ENCODE data around the gene ADARB2. TPM values are rescaled to one million over a fixed set of nuclear protein-coding genes. Genes with fewer than 3 reads are reported as not detected.
"Not testable (repeated sequence)": the region's sequence is repeated elsewhere in the genome, so short reads cannot be mapped to it uniquely, and the experiment has no call there.

The ADARB2 gene
- total RNA-seq, 2 experiments from 2014 or later = 0.63 to 0.99 TPM

DNA sequence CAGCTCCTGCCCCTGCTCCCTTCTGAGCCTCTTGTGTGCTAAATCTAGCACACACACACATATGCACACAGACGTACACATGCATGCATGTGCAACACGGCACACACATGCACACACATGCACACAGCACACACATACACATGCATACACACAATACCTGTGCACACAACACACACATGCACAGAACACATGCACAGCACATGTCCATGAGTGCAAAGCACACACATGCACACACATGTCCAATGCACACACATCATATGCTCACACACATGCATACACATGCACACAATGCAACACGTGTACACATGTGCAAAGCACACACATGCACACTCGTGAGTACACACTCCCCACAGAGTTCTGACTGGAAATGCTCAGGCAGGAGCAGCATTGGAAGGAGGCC is 566.1 kb downstream of the ADARB2 start:
- Mint-ChIP-seq H3K36me3 (ENCODE audit: low read depth) (no peaks in the 10 kb centered on the region), H3K4me3 (no peak overlapping the region), H3K4me1 (ENCODE audit: low read depth) (peaks cover 5% of the 10 kb centered on the region), H3K27me3 (ENCODE audit: low read depth) (peaks cover 1% of the 10 kb centered on the region), H3K9me3 (ENCODE audit: insufficient read depth) (no peaks in the 10 kb centered on the region), H3K27ac (no peak overlapping the region)
- DNase-seq (no peak), ATAC-seq (no peak)
- ChIA-PET POLR2A (no interaction called here), CTCF (no interaction called here)

DNA sequence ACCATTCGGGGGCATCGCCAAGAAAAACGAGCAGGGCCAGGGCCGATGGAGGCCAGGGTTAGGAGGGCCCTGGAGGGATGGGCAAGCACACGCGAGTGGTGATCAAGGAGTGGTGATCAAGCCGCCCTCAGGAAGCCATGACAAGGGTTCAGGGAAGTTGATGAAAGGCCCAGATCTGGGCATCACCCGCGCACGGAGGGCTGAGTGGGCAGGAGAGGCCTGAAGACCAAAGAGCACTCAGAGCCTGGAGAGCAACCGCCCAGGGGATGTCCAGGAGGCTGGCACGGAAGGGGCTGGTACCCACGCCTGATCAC is 566.5 kb downstream of the ADARB2 start:
- CTCF ChIA-PET = no interaction called here
- Mint-ChIP-seq H3K27ac (no peak overlapping the region), H3K4me3 (no peak overlapping the region), H3K27me3 (ENCODE audit: low read depth) (peaks cover 1% of the 10 kb centered on the region), H3K4me1 (ENCODE audit: low read depth) (peaks cover 5% of the 10 kb centered on the region), H3K9me3 (ENCODE audit: insufficient read depth) (no peaks in the 10 kb centered on the region), H3K36me3 (ENCODE audit: low read depth) (no peaks in the 10 kb centered on the region)
- POLR2A ChIA-PET = no interaction called here
- ATAC-seq (no peak), DNase-seq (no peak)

DNA sequence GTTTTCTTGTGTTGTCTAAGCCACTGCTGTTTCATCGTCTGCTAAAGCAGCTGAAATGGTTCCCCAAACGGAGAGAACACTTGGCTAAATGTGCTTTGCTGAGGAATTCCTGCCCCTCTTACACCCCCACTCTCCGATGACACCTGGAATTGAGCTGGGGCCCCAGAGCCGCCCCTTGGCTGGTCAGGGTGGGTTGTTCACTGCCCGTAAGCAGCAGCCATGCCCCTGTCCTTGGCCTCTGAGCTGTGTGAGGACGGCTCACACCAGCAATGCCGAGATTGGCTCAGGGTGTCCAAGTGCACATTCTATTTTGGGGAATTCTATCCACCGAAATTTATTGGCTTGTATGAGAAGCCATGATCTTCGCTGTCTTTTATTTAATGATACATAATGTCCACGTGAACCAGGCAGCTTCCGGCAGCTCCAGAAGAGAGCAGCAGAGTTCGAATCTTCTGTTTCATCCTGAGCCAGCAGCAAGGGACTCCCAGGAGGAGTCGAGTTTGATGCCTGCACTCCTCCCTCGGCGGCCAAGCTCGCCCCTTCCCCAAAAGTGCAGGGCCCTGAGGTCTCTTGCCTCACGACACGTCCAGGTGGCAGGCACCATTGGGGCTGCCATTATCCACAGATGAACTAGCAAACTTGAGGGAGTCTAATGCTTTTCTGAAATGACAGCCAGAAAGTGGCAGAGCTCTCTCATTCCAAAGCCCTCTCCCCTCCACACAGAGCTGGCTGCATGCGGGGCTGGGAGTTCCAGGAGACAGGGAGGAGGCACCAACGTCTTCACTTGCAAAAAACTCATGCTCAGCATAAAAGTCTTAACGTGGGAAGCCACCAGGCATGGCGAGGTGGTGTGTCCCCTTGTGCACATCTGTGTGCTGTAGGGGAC is 567.1 kb downstream of the ADARB2 start:
- Mint-ChIP-seq H3K36me3 (ENCODE audit: low read depth) (no peaks in the 10 kb centered on the region), H3K4me1 (ENCODE audit: low read depth) (peaks cover 5% of the 10 kb centered on the region), H3K27me3 (ENCODE audit: low read depth) (peaks cover 1% of the 10 kb centered on the region), H3K27ac (no peak overlapping the region), H3K9me3 (ENCODE audit: insufficient read depth) (no peaks in the 10 kb centered on the region), H3K4me3 (no peak overlapping the region)
- ChIA-PET POLR2A (no interaction called here), CTCF (no interaction called here)
- DNase-seq (no peak), ATAC-seq (no peak)

DNA sequence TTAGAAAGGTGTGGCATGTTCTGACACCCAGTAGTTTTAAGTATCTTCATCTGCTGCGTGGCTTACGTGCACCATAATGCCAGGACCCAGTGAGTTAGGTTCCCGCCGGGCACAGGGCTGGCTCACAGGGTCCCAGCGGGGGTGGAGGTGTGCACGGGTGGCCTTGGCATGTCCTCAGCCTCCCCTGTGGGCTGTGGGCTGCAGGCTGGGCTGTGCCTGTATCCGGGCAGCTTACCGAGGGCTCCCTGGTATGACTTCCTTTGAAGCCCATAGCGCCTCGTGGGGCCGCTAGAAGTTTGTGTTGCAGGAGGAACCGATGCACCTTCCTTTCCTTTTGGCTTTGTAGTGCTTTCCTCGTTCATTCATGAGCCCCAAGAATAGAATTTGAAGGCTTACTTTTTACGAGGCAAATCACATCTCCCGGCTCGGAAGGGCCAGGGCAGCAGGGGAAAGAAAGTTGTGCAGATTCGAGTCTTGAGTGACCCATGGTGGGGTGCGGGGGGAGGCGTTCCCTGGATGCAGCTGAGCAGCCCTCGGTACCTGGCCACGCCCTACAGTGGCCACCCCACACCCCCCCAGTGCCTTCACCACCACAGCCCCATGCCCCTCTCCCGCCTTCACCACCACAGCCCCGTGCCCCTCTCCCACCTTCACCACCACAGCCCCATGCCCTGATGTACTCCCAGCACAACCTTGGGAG is 568.0 kb downstream of the ADARB2 start:
- no peak for ATAC-seq
- POLR2A ChIA-PET = no interaction called here
- no peaks in the 10 kb centered on the region for H3K9me3 Mint-ChIP-seq (ENCODE audit: insufficient read depth)
- CTCF ChIA-PET = no interaction called here
- no peak for DNase-seq
- peaks cover 5% of the 10 kb centered on the region for H3K4me1 Mint-ChIP-seq (ENCODE audit: low read depth)
- H3K27ac Mint-ChIP-seq = no peak overlapping the region
- H3K4me3 Mint-ChIP-seq = no peak overlapping the region
- H3K27me3 Mint-ChIP-seq (ENCODE audit: low read depth) = peaks cover 3% of the 10 kb centered on the region
- H3K36me3 Mint-ChIP-seq (ENCODE audit: low read depth) = no peaks in the 10 kb centered on the region

DNA sequence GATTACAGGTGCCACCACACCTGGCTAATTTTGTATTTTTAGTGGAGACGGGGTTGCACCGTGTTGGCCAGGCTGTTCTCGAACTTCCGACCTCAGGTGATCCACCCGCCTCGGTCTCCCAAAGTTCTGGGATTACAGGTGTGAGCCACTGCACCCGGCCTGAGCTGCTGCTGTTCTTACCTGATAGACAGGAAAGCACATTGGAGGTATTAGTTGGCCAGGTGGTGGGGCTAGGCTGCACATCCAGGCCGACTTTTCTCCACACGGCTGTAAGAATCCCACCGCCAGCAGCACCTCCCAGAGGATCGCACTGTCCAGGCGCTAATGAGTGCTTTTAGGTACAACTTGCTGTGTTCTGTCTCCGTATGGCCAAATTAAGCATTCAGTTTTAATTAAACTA is 568.6 kb downstream of the ADARB2 start:
- H3K27me3 Mint-ChIP-seq (ENCODE audit: low read depth) = peaks cover 3% of the 10 kb centered on the region
- no peaks in the 10 kb centered on the region for H3K36me3 Mint-ChIP-seq (ENCODE audit: low read depth)
- H3K27ac Mint-ChIP-seq = no peak overlapping the region
- peaks cover 2% of the 10 kb centered on the region for H3K4me1 Mint-ChIP-seq (ENCODE audit: low read depth)
- H3K9me3 Mint-ChIP-seq (ENCODE audit: insufficient read depth) = no peaks in the 10 kb centered on the region
- ATAC-seq (no peak), DNase-seq (no peak)
- POLR2A ChIA-PET = no interaction called here
- CTCF ChIA-PET = no interaction called here
- H3K4me3 Mint-ChIP-seq = no peak overlapping the region

DNA sequence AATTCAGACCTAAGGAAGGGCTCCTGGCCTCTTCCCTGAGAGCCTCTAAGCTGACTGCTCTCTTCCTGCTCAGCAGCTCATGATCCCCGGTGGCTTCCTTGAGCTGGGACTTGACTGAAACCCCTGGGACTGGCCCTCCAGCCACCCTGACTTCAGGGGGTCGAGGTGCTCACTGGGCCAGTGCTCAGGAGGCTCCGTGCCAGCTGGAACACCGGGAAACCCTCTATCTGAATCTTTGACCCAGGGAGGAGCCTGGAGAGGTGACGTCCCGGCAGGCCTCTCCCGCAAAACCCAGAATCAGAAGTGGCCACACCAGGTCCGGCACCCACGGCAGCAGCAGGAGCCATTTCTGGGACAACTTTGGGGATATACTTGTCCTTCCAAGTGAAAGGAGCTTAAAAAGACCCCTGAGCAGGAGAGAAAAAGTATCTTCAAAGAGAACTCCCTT is 570.5 kb downstream of the ADARB2 start:
- Mint-ChIP-seq H3K27me3 (ENCODE audit: low read depth) (peaks cover 6% of the 10 kb centered on the region), H3K36me3 (ENCODE audit: low read depth) (no peaks in the 10 kb centered on the region), H3K4me3 (no peak overlapping the region), H3K4me1 (ENCODE audit: low read depth) (no peaks in the 10 kb centered on the region), H3K27ac (no peak overlapping the region), H3K9me3 (ENCODE audit: insufficient read depth) (no peaks in the 10 kb centered on the region)
- CTCF ChIA-PET = no interaction called here
- POLR2A ChIA-PET = no interaction called here
- ATAC-seq (no peak), DNase-seq (no peak)

DNA sequence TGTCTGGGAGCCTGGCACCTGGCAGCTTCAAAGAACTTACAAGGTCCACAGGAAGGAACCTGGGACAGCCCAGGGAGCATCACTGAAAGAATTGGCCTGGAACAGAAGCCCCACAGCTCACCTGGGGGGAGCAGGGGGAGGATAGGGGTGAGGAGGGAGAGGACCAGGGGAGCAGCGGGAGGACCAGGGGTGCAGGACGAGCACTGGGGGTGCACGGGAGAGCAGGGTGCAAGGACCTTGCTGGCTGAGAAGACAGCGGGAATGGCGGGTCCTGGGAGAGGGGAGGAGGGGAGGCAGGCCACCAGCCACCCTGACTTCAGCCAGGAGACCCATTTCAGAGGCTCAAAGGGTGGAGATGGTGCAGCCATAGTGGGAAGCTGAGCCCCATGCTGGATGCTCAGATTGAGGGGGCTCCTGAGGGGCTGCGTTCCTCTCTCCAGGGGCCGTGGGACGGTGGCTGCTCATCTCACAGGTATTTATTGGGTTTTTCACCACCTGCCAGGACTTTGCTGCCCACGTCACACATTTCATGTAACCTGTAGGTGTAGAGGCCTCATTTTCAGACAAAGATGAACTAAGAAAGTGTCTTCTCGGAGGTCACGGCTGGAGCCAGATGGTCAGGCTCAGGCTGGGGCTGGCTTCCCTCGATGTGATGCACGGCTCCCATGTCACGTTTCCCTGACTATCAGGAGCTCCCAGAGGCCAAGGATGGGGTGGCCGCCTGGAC is 571.1 kb downstream of the ADARB2 start:
- ChIA-PET CTCF (no interaction called here), POLR2A (no interaction called here)
- DNase-seq (no peak), ATAC-seq (no peak)
- Mint-ChIP-seq H3K9me3 (ENCODE audit: insufficient read depth) (no peaks in the 10 kb centered on the region), H3K27me3 (ENCODE audit: low read depth) (peaks cover 7% of the 10 kb centered on the region), H3K27ac (no peak overlapping the region), H3K36me3 (ENCODE audit: low read depth) (no peaks in the 10 kb centered on the region), H3K4me1 (ENCODE audit: low read depth) (no peaks in the 10 kb centered on the region), H3K4me3 (no peak overlapping the region)

DNA sequence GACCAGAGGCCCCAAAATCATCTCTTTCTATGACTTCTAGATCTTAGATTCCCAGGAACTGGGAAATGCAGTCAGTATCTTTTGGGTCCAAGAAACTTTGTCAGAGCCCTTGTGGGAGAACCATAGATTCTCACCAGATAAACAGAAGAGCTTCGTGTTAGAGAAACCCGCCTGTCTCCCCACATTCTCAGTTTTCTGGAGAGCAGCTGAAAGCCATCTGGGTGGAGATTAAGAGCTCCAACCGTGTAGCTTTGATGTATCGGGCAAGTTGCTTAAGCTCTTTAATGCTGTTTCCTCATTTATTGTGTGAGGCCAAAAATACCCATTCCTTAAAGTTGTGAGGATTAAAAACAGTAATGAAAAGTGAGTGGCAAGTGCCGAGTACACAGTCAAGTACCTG is 573.5 kb downstream of the ADARB2 start:
- Mint-ChIP-seq H3K9me3 (ENCODE audit: insufficient read depth) (no peaks in the 10 kb centered on the region), H3K36me3 (ENCODE audit: low read depth) (no peaks in the 10 kb centered on the region), H3K4me3 (no peak overlapping the region), H3K27me3 (ENCODE audit: low read depth) (peaks cover 7% of the 10 kb centered on the region), H3K27ac (no peak overlapping the region), H3K4me1 (ENCODE audit: low read depth) (no peaks in the 10 kb centered on the region)
- ChIA-PET POLR2A (interaction anchor here (1.3 kb wide), 1 partner anchor 11 kb away, joined by 4 read pairs; no protein-coding TSS in a partner anchor), CTCF (no interaction called here)
- DNase-seq (no peak), ATAC-seq (no peak)

DNA sequence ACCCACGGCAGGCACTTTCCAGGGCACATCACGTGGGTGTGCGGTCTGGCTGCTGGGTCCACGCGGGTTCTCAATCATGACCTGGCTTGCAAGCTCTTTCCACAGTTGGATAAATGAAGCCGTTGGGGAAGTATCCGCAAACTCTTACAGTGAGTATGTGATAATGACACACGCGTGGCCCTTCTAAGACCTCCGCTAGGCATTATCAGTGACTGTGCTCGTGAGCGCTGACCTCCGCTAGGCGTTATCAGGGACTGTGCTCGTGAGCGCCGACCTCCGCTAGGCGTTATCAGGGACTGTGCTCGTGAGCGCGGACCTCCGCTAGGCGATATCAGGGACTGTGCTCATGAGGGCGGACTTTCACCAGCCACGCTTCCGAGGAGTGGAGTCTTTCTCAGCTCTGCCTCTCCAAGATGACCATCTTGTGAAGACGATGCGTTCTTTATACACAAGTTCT is 574.1 kb downstream of the ADARB2 start:
- Mint-ChIP-seq H3K27ac (no peak overlapping the region), H3K9me3 (ENCODE audit: insufficient read depth) (no peaks in the 10 kb centered on the region), H3K4me1 (ENCODE audit: low read depth) (no peaks in the 10 kb centered on the region), H3K4me3 (no peak overlapping the region), H3K36me3 (ENCODE audit: low read depth) (no peaks in the 10 kb centered on the region), H3K27me3 (ENCODE audit: low read depth) (peaks cover 7% of the 10 kb centered on the region)
- ATAC-seq (no peak), DNase-seq (no peak)
- ChIA-PET POLR2A (interaction anchor here (1.3 kb wide), 1 partner anchor 10 kb away, joined by 4 read pairs; no protein-coding TSS in a partner anchor), CTCF (no interaction called here)

DNA sequence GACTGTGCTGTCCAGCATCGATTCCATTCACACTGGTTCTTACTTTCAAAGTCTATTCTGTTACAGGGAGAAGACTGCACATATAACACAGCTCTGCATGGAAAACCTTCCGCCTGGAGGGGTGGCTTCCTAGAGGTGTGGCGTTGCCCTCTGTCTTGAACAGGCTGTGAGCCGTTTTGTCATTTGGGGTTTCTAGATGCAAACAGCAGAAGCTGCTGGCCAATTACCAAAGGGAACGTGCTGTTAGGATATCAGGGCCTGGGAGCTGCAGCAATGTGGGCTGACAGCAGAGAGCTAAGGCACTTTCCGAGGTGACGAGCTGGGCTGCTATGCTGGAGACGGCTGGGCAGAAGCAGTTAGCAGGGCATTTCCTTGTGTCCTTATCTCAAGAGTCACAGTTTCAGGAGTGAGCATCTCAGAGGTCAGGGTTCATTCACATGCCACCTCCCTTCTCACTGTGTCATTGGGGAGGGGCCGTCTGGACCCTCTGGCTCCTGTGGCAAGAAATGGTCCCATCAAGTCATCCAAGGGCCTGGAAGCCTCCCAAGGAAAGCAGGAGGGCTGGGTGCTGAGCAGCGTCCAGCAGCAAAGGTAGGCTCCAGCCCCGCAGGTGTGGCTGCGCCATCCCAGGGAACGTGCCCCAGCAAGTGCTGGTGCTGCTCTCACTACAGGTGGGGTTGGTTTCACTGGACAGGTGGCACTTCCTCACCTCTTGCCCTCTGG is 574.7 kb downstream of the ADARB2 start:
- H3K4me3 Mint-ChIP-seq = no peak overlapping the region
- CTCF ChIA-PET = no interaction called here

DNA sequence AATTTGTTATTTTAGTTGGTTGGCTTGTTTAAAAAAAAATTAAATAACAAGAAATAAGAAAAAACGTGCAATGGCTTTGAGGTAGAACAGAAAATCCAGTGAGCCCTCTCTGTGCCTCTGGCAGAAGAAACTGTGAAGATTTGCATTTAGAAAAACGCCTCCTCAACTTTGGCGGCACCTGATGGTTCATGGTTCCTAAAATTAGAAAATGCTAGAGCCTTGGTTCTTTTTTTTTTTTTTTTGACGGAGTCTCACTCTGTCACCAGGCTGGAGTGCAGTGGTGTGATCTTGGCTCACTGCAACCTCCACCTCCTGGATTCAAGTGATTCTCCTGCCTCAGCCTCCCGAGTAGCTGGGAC is 576.0 kb downstream of the ADARB2 start:
- H3K9me3 Mint-ChIP-seq (ENCODE audit: insufficient read depth); DNase-seq; H3K36me3 Mint-ChIP-seq (ENCODE audit: low read depth); ATAC-seq; H3K27ac Mint-ChIP-seq; H3K4me1 Mint-ChIP-seq (ENCODE audit: low read depth); H3K4me3 Mint-ChIP-seq; H3K27me3 Mint-ChIP-seq (ENCODE audit: low read depth); POLR2A ChIA-PET; CTCF ChIA-PET: not testable (repeated sequence)

More for the DNA sequence above, 574.7 kb downstream of the ADARB2 start:
- no peak for DNase-seq
- Mint-ChIP-seq H3K9me3 (ENCODE audit: insufficient read depth) (no peaks in the 10 kb centered on the region), H3K27me3 (ENCODE audit: low read depth) (peaks cover 5% of the 10 kb centered on the region), H3K27ac (no peak overlapping the region), H3K4me1 (ENCODE audit: low read depth) (no peaks in the 10 kb centered on the region), H3K36me3 (ENCODE audit: low read depth) (no peaks in the 10 kb centered on the region)
- no peak for ATAC-seq
- POLR2A ChIA-PET = interaction anchor here (1.3 kb wide), 1 partner anchor 10 kb away, joined by 4 read pairs; no protein-coding TSS in a partner anchor
